ENCODE results near the gene GRAMD2B.

Gene GRAMD2B

GRCh38 chr5:126482591-126482990, 59.4 kb downstream of the GRAMD2B start:
- DNase-seq, result no peak

DNA sequence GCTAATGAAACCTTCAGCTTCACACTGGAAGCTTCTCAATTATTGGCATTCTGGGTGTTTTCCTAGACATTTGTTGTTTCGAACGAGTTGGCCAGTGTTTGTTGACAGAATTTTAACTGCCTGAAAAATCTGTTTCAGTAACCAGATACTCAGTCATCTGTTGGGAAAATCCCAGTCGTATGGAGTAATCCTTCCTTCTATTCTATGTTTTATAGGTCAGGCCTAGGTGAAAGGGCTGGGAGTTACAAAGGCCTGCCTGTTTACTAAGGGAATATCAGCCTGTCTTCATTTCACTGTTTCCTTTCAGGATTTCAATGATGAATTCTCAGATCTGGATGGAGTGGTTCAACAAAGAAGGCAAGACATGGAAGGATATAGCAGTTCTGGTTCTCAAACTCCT, 59.9 kb downstream of the GRAMD2B start:
- DNase-seq, result no peak

GRCh38 chr5:126484253-126484652, 61.0 kb downstream of the GRAMD2B start:
- no peak for DNase-seq

DNA sequence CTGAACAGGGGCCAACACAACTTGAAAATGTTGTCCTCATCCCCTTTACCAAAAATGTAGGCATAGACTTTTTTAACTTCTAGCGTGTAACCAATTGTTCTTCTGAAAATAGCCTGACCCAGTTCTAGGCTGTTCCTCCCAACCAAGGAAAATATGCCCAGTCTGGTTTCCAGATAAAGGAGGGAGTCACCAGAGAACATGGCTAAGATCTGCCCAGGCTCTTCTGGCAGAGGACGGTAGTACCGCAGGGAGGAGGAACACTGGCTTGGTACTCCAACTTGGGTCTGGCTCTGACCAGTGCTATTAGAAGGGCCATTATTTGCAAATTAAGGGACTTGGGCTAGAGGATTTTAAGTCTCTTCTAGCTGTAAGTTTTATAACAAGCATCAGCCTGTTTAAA, 63.1 kb downstream of the GRAMD2B start:
- DNase-seq, result no peak

- no peak for DNase-seq
These were observed 64.4 kb downstream of the GRAMD2B start for GRCh38 chr5:126487596-126487995.

- DNase-seq, result no peak
These were observed 65.3 kb downstream of the GRAMD2B start for GRCh38 chr5:126488443-126489065.

- DNase-seq, result no peak
These were observed 67.1 kb downstream of the GRAMD2B start for GRCh38 chr5:126490167-126490940.

DNA sequence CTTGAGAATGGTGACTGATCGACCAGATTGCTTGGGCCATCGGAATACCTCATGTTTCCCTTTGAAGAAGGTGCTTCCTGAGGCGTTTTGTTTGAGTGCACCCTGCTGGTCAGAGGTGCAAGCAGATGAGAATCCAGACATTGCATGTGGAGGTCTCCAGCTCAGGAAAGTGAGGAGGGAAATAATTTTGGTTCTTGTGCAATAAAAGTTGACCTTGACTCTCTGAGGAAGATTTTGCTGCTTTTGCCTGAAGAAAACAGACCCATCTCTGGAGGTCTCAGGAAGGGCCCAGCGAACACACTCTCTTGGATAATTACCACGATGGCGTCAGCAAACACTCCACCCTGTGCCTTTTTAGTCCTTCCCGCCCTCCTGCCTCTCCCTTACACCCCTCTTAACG, 69.7 kb downstream of the GRAMD2B start:
- no peak for DNase-seq

DNA sequence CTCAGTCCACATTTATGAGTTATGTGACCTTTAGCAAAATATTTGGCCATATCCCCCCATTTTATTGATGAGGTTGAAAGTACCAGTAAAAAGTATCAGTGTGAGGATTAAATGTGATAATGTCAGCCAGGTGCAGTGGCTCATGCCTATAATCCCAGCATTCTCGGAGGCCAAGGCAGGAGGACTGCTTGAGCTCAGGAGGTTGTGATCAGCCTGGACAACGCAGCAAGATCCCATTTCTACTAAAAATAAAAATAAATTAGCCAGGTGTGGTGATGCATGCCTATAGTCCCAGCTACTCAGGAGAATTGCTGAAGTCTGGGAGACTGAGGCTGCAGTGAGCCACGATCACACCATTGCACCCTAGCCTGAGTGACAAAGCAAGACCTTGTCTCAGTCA, 71.2 kb downstream of the GRAMD2B start:
- no peak for DNase-seq

DNA sequence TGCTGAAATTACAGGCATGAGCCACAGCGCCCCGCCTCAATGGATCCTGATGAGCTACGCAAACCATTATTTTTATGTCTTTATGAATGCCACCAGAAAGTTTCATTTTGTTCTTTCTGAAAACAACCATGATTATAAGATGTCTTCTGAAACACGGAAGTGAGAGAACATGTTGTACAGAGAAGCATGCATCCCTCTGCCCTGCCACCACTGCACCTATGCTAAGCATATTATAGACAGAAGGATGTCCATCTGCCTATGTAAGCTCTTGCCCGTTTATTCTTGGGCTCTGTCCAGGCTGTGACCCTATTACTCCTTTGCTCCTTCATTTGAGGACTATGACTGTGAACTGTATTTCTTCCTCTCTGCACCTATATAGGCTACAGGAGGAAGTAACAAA, 74.3 kb downstream of the GRAMD2B start:
- no peak for DNase-seq

- DNase-seq, result no peak
These were observed 76.1 kb downstream of the GRAMD2B start for GRCh38 chr5:126499278-126499677.

- DNase-seq, result no peak
These were observed 76.7 kb downstream of the GRAMD2B start for GRCh38 chr5:126499853-126500342.

- no peak for DNase-seq
These were observed 78.2 kb downstream of the GRAMD2B start for GRCh38 chr5:126501448-126501847.

DNA sequence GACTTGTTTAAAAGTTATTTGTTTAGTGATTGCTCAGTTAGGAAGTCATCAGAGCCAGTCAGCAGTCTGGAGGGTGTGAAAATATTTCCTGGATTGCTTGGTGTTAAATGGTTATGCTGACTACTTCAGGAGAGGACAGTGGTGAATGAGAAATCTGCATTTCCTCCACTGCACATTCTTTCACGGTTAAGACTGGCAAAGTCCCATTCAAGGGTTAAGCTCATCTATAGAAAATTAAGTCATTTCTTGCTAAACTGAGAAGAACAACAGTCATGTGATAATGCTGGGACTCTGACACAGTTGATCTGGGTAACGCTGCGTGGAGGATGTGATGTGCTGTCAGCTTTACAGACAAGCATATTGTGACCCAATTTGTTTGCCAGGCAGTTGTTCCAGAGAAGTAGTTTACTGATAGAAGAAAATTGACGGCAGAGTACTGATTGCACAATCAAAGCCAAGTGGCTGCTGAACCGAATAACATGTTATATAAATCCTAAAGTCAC, 80.4 kb downstream of the GRAMD2B start:
- DNase-seq, result no peak

DNA sequence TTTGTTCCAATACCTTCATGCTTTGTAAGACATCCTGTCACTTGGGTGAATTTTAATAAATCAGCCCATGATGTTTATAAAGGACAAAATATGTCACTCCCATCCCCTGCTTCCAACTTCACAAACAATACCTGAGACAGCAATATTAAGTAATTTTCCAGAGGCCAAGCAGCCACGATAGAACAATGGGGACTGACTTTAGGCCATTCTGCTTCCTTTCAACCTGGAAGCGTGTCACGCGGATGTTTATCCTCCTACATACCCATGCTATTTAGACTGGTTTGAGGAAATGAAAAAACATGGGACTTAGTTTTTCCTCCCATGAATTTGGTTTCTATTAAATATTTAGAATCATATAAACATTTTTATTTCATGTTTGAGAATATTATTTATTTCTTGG, 82.9 kb downstream of the GRAMD2B start:
- no peak for DNase-seq

DNA sequence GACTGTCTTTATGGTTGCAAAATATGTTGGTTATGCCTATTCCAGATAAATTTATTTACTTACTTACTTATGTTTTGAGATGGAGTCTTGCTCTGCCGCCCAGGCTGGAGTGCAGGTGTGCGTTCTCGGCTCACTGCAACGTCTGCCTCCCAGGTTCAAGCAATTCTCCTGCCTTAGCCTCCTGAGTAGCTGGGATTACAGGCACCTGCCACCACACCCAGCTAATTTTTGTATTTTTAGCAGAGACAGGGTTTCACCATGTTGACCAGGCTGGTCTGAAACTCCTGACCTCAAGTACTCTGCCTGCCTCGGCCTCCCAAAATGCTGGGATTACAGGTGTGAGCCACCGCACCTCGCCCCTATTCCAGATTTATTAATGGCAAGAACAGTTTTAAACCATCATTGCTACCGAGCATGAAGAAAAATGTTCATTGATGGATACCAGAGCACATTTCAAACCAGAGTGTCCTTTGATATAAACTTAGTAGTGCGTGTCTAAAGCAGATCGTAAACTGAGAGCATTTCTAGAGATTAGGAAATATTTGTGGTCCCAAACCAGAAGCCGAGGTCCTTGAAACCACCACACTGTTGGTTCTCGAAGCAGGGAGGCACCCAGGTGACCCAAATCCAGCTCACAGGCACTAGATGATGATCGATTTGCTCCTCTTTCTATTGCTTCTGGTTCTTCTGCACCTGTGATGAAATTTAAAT, 85.2 kb downstream of the GRAMD2B start:
- DNase-seq, result no peak

GRCh38 chr5:126508962-126509279, 85.7 kb downstream of the GRAMD2B start:
- no peak for DNase-seq

- no peak for DNase-seq
These were observed 86.1 kb downstream of the GRAMD2B start for GRCh38 chr5:126509339-126509738.

DNA sequence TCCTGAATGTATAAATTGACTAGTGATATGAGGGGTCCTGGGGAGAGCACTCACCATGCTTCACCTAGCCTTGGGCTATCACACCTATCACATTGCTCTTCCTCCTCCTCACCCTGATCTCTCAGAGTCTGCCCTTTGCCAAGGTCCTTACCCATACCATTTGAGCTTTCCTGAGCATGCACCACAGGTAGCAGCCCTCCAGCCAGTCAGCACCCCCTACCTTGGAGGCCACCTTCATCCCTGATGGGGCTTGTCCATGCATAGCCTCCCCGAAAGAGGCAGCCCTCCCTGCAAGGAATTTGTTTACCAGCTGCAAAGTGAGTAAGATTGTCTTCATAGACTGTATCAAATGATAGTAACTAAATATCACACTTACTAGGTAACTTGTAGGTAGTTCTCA, 88.8 kb downstream of the GRAMD2B start:
- no peak for DNase-seq

DNA sequence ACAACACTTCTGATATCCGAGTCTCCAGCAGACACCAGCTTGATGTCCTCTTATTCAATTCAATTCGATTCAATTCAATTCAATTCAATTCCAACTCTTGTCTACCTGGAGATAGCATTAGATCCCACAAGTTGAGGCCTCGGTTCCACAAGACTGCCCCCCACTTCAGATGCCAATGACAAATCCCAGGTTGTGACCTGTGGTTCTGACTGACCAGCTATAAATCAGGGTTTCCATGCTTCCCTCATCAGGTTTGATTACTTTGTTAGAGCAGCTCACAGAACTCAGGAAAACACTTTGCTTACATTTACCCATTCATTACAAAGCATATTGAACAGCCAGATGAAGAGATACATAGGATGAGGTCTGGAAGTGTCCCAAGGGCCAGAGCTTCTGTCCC, 89.2 kb downstream of the GRAMD2B start:
- DNase-seq, result no peak

- no peak for DNase-seq
These were observed 90.1 kb downstream of the GRAMD2B start for GRCh38 chr5:126513302-126513701.

DNA sequence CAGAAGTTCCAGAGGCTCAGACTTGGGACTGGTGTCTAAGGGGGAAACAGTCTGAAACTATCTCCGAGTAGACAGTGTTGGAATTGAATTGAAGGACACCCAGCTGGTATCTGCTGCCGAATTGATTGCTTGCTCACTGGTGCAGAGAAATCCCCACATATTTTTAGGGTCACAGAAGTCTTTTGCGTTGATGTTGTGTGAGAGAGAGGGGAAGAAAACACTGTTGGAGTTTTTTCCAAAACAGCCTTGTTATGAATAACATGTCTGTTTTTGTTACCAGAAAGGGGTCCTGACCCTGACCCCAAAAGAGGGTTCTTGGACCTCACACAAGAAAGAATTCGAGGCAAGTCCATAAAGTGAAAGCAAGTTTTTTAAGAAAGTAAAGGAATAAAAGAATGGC, 90.5 kb downstream of the GRAMD2B start:
- no peak for DNase-seq

- no peak for DNase-seq
These were observed 90.9 kb downstream of the GRAMD2B start for GRCh38 chr5:126514131-126514557.
